Sigmoid colon (tissue), 4 donors: ENCODE results near the gene FAM216B.

Experiments
- EP300 ChIP-seq, 4 donors: sonication (generic); formaldehyde crosslinking; IDR thresholded peaks; one replicate each; pipeline ENCODE4 v1.6.1; 2017; ENCODE audit warnings: antibody characterized with exemption in 4 of 4
- POLR2A ChIP-seq, 2 donors: fragments of 450-650 bp; IDR thresholded peaks; one replicate each; pipeline ENCODE4 v1.6.1; 2016; ENCODE audit warnings: antibody characterized with exemption in 2 of 2, mild to moderate bottlenecking in 2 of 2, moderate library complexity in 2 of 2
- POLR2AphosphoS5 ChIP-seq, 4 donors: sonication (generic); formaldehyde crosslinking; IDR thresholded peaks; one replicate each; pipeline ENCODE4 v1.6.1; 2017; ENCODE audit warnings: antibody characterized with exemption in 4 of 4
- TF ChIP-seq, protein P1 (sequence below), 4 experiments: fragments of 450-650 bp in 3 of 4; fragments of 200-600 bp in 1 of 4; IDR thresholded peaks; one replicate each; pipeline ENCODE4 v1.5.1; 2016 to 2019; ENCODE audit warnings: antibody characterized with exemption in 4 of 4, mild to moderate bottlenecking in 3 of 4, moderate library complexity in 2 of 4

GRCh38 chr13:42762917-42763316 is 18.5 kb upstream of the FAM216B start:
- TF ChIP-seq, protein P1, sequence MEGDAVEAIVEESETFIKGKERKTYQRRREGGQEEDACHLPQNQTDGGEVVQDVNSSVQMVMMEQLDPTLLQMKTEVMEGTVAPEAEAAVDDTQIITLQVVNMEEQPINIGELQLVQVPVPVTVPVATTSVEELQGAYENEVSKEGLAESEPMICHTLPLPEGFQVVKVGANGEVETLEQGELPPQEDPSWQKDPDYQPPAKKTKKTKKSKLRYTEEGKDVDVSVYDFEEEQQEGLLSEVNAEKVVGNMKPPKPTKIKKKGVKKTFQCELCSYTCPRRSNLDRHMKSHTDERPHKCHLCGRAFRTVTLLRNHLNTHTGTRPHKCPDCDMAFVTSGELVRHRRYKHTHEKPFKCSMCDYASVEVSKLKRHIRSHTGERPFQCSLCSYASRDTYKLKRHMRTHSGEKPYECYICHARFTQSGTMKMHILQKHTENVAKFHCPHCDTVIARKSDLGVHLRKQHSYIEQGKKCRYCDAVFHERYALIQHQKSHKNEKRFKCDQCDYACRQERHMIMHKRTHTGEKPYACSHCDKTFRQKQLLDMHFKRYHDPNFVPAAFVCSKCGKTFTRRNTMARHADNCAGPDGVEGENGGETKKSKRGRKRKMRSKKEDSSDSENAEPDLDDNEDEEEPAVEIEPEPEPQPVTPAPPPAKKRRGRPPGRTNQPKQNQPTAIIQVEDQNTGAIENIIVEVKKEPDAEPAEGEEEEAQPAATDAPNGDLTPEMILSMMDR (IDR thresholded peaks at IDR 0.05), result no peak
- TF ChIP-seq EP300 (IDR thresholded peaks at IDR 0.05) (no peak), POLR2A (IDR thresholded peaks at IDR 0.05) (no peak), POLR2AphosphoS5 (IDR thresholded peaks at IDR 0.05) (no peak)
